ENCODE measurements around the gene MACF1.

Gene MACF1

DNA sequence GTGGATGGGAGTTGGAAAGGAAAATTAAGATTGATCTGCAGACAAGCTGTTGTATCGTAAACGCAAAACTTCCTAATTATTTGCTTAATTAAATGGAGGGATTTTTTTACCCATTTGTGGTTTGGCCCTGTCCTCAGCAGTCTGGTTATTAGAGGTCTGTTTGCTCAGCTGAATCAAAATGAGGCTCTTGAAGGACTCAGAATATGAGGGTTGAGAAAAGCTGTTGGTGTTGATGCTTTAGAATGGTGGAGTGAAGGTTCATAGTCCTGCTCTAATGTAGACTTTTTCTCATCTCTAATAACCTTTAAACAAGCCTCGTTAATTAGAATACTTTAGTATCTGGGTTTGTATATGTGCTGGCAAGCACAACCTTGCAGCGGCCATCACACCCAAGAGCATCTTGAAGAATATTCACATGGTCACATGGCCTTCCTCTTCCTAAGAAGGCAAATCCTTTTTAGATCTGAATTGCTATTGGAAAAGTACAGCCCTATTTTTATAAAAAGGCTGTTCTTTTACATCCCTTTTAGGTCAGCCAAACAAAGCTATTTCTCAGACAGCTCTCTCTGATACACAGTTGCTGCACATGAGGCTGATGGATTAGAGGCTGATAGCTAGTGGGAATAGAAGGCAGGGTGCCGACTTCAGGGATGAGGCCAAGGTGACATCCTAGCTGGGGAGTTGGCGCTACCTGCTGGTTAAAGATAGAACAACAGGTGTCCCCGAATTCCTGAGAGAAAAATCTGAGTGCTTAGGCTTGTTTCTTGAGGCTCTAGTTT lies 53.8 kb downstream of the MACF1 start:
- no peak overlapping the region for H3K4me3 ChIP-seq (ENCODE audit: low read depth, low read length)
- peak; percentile 57 for DNase-seq
- TF ChIP-seq, protein P1, sequence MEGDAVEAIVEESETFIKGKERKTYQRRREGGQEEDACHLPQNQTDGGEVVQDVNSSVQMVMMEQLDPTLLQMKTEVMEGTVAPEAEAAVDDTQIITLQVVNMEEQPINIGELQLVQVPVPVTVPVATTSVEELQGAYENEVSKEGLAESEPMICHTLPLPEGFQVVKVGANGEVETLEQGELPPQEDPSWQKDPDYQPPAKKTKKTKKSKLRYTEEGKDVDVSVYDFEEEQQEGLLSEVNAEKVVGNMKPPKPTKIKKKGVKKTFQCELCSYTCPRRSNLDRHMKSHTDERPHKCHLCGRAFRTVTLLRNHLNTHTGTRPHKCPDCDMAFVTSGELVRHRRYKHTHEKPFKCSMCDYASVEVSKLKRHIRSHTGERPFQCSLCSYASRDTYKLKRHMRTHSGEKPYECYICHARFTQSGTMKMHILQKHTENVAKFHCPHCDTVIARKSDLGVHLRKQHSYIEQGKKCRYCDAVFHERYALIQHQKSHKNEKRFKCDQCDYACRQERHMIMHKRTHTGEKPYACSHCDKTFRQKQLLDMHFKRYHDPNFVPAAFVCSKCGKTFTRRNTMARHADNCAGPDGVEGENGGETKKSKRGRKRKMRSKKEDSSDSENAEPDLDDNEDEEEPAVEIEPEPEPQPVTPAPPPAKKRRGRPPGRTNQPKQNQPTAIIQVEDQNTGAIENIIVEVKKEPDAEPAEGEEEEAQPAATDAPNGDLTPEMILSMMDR (IDR thresholded peaks at IDR 0.05; ENCODE audit: low read depth, low read length, missing control alignments), result peak; percentile 87
- peaks cover 50% of the 10 kb centered on the region for H3K36me3 ChIP-seq (replicated peaks)
- no peaks in the 10 kb centered on the region for H3K27me3 ChIP-seq (replicated peaks)
- no peak overlapping the region for H3K27ac ChIP-seq
- in situ Hi-C loops (cut with HindIII; ENCODE audit: low pct_ligation_motif_present, low sequenced_read_pairs), result no loop called here

DNA sequence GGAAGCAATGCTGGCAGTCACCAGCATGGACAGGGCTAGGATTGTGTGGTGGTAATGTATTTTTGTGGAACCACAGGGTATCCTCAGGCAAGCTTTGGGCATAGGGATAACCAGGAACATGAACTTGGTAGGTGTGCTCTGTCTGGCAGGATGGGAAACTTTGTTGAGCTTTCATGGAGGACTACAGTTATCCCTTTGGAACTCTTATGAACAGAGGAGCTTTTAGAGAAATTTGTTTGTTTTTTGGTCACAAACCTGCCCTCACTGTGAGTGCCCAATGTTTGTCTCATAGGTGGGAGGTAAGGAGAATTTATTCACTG lies 54.4 kb downstream of the MACF1 start:
- Histone ChIP-seq H3K27me3 (replicated peaks) (no peaks in the 10 kb centered on the region), H3K27ac (no peak overlapping the region), H3K36me3 (replicated peaks) (peaks cover 50% of the 10 kb centered on the region), H3K4me3 (ENCODE audit: low read depth, low read length) (no peak overlapping the region)
- in situ Hi-C loops (cut with HindIII; ENCODE audit: low pct_ligation_motif_present, low sequenced_read_pairs), result no loop called here
- DNase-seq, result no peak
- TF ChIP-seq, protein P1 (IDR thresholded peaks at IDR 0.05; ENCODE audit: low read depth, low read length, missing control alignments), result no peak

DNA sequence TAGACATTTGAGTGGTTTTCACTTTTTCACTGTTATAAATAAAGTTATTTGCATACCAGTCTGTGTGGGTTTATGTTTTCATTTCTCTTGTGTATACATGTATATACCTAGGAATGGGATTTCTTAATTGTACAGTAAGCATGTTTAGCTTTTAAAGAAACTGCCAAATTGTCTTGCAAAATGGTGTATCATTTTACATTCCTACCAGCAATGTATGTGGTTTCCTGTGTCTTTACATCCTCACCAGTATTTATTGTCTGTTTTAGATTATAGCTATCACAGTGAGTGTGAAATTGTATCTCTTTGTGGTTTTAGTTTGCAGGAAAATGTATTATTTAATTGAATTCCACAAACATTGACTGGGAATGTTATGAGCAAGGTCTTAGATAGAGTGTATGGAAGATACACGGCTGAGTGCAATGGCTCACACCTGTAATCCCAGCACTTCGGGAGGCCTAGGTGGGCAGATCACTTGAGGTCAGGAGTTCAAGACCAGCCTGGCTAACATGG lies 57.3 kb downstream of the MACF1 start:
- no peak overlapping the region for H3K4me3 ChIP-seq (ENCODE audit: low read depth, low read length)
- H3K27me3 ChIP-seq (replicated peaks), result no peaks in the 10 kb centered on the region
- H3K36me3 ChIP-seq (replicated peaks), result peaks cover 26% of the 10 kb centered on the region
- TF ChIP-seq, protein P1 (IDR thresholded peaks at IDR 0.05; ENCODE audit: low read depth, low read length, missing control alignments), result no peak
- DNase-seq, result no peak
- no peak overlapping the region for H3K27ac ChIP-seq
- in situ Hi-C loops (cut with HindIII; ENCODE audit: low pct_ligation_motif_present, low sequenced_read_pairs), result no loop called here

DNA sequence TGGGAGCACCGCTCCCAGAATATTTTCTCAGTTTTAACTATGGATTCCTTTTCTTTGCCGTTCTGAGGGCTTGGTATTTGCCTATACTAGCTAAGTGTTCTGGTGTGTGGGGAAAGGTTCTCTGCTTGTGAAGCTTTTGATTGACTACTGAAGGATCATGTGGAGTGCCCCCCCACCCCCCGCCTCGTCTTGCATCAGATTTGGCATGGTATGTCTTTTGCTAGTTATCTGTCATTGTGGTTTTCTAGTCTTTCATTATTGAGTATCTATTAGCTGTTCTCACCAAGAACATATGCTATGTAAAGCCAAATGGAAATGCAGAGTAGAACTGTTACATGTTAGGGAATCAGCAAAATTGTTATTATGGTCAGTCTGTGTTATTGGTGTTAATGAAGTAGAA lies 58.3 kb downstream of the MACF1 start:
- no peak for DNase-seq
- in situ Hi-C loops (cut with HindIII; ENCODE audit: low pct_ligation_motif_present, low sequenced_read_pairs), result no loop called here
- H3K36me3 ChIP-seq (replicated peaks), result peaks cover 18% of the 10 kb centered on the region

GRCh38 chr1:39266269-39266668 lies 61.8 kb downstream of the MACF1 start:
- TF ChIP-seq, protein P1 (IDR thresholded peaks at IDR 0.05; ENCODE audit: low read depth, low read length, missing control alignments), result peak; percentile 17
- in situ Hi-C loops (cut with HindIII; ENCODE audit: low pct_ligation_motif_present, low sequenced_read_pairs), result no loop called here
- DNase-seq, result no peak
- H3K4me3 ChIP-seq (ENCODE audit: low read depth, low read length), result no peak overlapping the region
- peaks cover 3% of the 10 kb centered on the region for H3K36me3 ChIP-seq (replicated peaks)
- H3K27ac ChIP-seq, result no peak overlapping the region
- H3K27me3 ChIP-seq (replicated peaks), result no peaks in the 10 kb centered on the region

More for the DNA sequence above, 58.3 kb downstream of the MACF1 start:
- no peak overlapping the region for H3K4me3 ChIP-seq (ENCODE audit: low read depth, low read length)
- H3K27me3 ChIP-seq (replicated peaks), result no peaks in the 10 kb centered on the region
- H3K27ac ChIP-seq, result no peak overlapping the region
- TF ChIP-seq, protein P1 (IDR thresholded peaks at IDR 0.05; ENCODE audit: low read depth, low read length, missing control alignments), result no peak

- DNase-seq, result no peak
- no peak overlapping the region for H3K4me3 ChIP-seq (ENCODE audit: low read depth, low read length)
- H3K27me3 ChIP-seq (replicated peaks), result no peaks in the 10 kb centered on the region
- peaks cover 3% of the 10 kb centered on the region for H3K36me3 ChIP-seq (replicated peaks)
- in situ Hi-C loops (cut with HindIII; ENCODE audit: low pct_ligation_motif_present, low sequenced_read_pairs), result no loop called here
- TF ChIP-seq, protein P1 (IDR thresholded peaks at IDR 0.05; ENCODE audit: low read depth, low read length, missing control alignments), result no peak
- H3K27ac ChIP-seq, result no peak overlapping the region
These were observed 62.3 kb downstream of the MACF1 start for GRCh38 chr1:39266792-39267191.
